Urinary bladder (tissue), 4 donors: ENCODE results near the gene SUFU. TPM values are rescaled to one million over a fixed set of nuclear protein-coding genes. Genes with fewer than 3 reads are reported as not detected.
A peak's percentile ranks its signal among the peaks of the same experiment; 100 is the strongest.

Source experiments
- DNase-seq: peaks from one replicate; pipeline ENCODE4 v3.0.0-alpha.2; 2015; ENCODE audit errors: extremely low spot score
- H3K27ac ChIP-seq: one replicate; pipeline ENCODE4 v1.5.1; 2013; ENCODE audit warnings: low read depth, mild to moderate bottlenecking, moderate library complexity
- H3K36me3 ChIP-seq: one replicate; pipeline ENCODE4 v1.6.1; 2013; ENCODE audit warnings: mild to moderate bottlenecking, moderate library complexity; ENCODE audit not compliant: insufficient read depth
- H3K4me1 ChIP-seq: one replicate; pipeline ENCODE4 v1.6.1; 2013; ENCODE audit warnings: mild to moderate bottlenecking, moderate library complexity; ENCODE audit not compliant: insufficient read depth
- H3K4me3 ChIP-seq: one replicate; pipeline ENCODE4 v1.5.1; 2013; ENCODE audit warnings: low read depth, low read length
- WGBS: extraction: QIAGEN DNeasy Blood & Tissue Kit; methylation state at CpG from one replicate; pipeline ENCODE4 v1.1.7; 2013; 5-methylcytosine and 5-hydroxymethylcytosine counted together
- polyA plus RNA-seq: library from polyadenylated mRNA; stranded (reverse); fragments of 200-250 nt; gene quantifications from one replicate; pipeline ENCODE4 v1.2.3, GENCODE V29; 2013
- total RNA-seq: library from RNA; depleted of rRNA; stranded (reverse); fragments of >200 nt; gene quantifications from one replicate; pipeline ENCODE4 v1.2.3, GENCODE V29; 2014
- donor health status: healthy with polysubstance abuse.
- donor health status: healthy.

Gene SUFU
- total and polyA plus RNA-seq, 2 donors = 8.1 to 11.2 TPM

- no peak for DNase-seq
- H3K36me3 ChIP-seq = no peaks in the 10 kb centered on the region
- WGBS = 69% methylated on average over 7 of the region's 7 CpGs
- H3K4me3 ChIP-seq = no peak overlapping the region
- peak overlapping the region; percentile 53 for H3K27ac ChIP-seq
- H3K4me1 ChIP-seq = no peaks in the 10 kb centered on the region
Observed at GRCh38 chr10:102669206-102670064, 165.7 kb downstream of the SUFU start.

DNA sequence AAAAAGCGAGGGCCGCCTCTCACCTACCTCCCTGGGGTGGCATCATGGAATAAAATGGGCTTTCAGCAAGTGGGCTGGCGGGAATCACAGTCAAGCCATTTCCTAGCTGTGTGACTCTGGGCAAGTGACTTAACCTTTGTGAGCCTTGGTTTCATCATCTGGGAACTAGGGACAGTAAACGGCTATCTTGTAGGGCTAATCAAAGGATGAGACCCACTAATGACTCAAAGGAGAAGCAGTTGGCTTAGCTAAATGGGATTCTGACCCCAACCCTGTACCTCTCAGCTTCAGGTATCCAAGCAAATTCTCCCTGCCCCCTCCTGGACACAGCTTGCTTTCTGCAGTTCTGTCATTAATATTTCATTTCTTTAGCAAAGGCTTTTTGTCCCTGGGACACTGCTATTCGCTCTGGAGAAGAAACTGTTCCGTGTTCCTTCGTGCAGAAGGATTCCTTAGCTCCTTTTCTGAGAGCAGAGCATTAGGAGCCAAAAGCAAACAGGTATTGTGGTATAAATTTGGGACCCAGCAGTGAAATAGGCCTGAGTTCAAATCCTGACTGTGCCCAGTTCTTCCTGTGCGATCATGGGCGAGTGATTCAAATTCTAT is 166.4 kb downstream of the SUFU start:
- Histone ChIP-seq H3K36me3 (no peaks in the 10 kb centered on the region), H3K4me3 (no peak overlapping the region), H3K27ac (peak overlapping the region; percentile 35), H3K4me1 (no peaks in the 10 kb centered on the region)
- 93% methylated on average over 9 of the region's 9 CpGs for WGBS
- no peak for DNase-seq

DNA sequence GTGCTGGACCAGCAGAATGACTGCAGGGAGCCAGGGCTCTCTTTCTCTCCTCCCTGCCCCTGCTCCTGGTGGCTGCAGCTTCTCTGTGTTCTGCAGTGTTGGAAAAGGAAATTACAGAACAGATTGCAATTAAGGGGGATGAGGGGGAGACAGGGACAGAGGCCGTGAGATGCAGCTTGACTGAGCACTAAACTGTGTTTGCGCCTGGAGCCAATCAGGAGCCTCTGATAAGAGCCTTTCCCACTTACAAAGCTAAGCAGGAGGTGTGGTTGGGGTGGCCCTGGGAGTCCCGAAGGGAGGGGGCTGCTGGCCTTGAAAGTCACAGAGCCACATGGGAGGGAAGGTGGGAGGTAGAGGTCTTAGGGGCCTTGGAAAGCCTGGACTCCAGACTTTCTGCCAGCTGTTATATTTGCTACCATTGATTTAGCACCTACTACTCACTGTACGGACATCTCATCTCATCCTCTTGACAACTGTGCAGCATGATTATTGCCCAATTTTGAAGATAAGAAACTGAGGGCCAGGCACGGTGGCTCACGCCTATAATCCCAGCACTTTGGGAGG is 167.2 kb downstream of the SUFU start:
- 77% methylated on average over 6 of the region's 6 CpGs for WGBS
- DNase-seq = no peak
- H3K36me3 ChIP-seq = no peaks in the 10 kb centered on the region
- H3K27ac ChIP-seq = no peak overlapping the region
- no peaks in the 10 kb centered on the region for H3K4me1 ChIP-seq
- H3K4me3 ChIP-seq = no peak overlapping the region

DNA sequence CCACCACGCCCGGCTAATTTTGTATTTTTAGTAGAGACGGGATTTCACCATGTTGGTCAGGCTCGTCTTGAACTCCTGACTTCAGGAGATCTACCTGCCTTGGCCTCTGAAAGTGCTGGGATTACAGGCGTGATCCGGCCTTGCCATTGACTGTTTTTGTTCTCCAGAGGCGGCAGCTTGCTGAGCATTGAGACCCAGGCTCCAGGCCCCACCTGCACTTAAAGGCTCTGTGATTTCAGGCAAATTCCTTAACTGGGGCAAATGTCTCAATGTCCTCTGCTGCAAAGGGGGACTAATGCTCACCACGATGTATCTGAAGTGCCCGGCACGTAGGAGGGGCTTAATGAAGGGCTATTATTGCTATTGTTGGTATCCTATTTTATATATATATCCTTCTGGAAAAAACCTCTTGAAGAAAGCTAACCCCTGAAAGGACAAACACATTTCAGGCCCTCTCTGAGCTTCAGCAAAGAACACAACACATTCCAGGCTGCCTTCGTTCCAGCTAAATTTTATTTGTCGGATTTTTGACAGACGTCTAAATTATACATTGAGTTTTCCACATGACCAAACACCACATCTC is 169.6 kb downstream of the SUFU start:
- H3K4me1 ChIP-seq = no peaks in the 10 kb centered on the region
- no peak overlapping the region for H3K4me3 ChIP-seq
- WGBS = 65% methylated on average over 13 of the region's 13 CpGs
- no peak overlapping the region for H3K27ac ChIP-seq
- no peaks in the 10 kb centered on the region for H3K36me3 ChIP-seq
- DNase-seq = no peak

GRCh38 chr10:102673819-102674511 is 170.2 kb downstream of the SUFU start:
- peak overlapping the region; percentile 1 for H3K4me3 ChIP-seq
- no peaks in the 10 kb centered on the region for H3K36me3 ChIP-seq
- DNase-seq = no peak
- peak overlapping the region; percentile 48 for H3K27ac ChIP-seq
- WGBS = 5% methylated on average over 19 of the region's 19 CpGs
- no peaks in the 10 kb centered on the region for H3K4me1 ChIP-seq

GRCh38 chr10:102674566-102674965 is 170.8 kb downstream of the SUFU start:
- Histone ChIP-seq H3K36me3 (no peaks in the 10 kb centered on the region), H3K4me3 (peak overlapping the region; percentile 1), H3K4me1 (no peaks in the 10 kb centered on the region), H3K27ac (peak overlapping the region; percentile 48)
- WGBS = 29% methylated on average over 2 of the region's 2 CpGs
- no peak for DNase-seq

DNA sequence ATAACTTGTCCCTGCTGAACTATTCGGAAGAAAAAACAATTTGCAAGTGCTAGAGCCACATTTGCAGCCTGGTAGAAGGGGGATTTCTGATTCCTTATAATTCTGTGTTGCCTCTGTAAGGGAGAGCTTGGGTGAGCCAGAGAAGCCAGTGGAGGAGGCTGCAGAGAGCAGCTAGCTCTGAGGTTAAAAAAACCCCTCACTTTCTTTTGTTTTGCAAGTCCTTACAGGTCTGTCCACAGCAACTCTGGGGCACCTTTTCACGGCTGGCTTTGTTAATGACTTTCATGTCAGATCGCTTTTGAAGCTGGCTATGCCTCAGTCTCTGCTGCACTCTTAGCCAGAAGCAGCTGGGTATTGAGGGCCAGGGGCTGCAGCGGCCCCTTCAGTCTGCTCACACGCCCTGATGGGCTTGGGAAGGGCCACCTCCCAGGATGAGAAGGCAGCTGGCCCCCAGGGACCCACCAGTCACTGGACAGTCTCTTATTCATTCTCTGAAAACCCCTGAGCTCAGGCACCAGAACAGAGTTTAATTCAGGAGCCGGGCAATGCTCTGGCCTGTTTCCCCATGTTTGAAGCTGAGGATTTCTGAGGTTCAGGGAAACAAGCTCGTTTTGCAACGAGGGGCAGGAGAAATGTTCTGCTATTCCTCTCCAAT is 171.4 kb downstream of the SUFU start:
- no peak for DNase-seq
- H3K4me1 ChIP-seq = no peaks in the 10 kb centered on the region
- 44% methylated on average over 8 of the region's 8 CpGs for WGBS
- no peaks in the 10 kb centered on the region for H3K36me3 ChIP-seq
- H3K4me3 ChIP-seq = no peak overlapping the region
- peak overlapping the region; percentile 24 for H3K27ac ChIP-seq

- Histone ChIP-seq H3K4me1 (no peaks in the 10 kb centered on the region), H3K4me3 (no peak overlapping the region), H3K36me3 (no peaks in the 10 kb centered on the region), H3K27ac (peak overlapping the region; percentile 30)
- DNase-seq = no peak
- 20% methylated on average over 16 of the region's 16 CpGs for WGBS
Observed at GRCh38 chr10:102675666-102676533, 172.1 kb downstream of the SUFU start.

DNA sequence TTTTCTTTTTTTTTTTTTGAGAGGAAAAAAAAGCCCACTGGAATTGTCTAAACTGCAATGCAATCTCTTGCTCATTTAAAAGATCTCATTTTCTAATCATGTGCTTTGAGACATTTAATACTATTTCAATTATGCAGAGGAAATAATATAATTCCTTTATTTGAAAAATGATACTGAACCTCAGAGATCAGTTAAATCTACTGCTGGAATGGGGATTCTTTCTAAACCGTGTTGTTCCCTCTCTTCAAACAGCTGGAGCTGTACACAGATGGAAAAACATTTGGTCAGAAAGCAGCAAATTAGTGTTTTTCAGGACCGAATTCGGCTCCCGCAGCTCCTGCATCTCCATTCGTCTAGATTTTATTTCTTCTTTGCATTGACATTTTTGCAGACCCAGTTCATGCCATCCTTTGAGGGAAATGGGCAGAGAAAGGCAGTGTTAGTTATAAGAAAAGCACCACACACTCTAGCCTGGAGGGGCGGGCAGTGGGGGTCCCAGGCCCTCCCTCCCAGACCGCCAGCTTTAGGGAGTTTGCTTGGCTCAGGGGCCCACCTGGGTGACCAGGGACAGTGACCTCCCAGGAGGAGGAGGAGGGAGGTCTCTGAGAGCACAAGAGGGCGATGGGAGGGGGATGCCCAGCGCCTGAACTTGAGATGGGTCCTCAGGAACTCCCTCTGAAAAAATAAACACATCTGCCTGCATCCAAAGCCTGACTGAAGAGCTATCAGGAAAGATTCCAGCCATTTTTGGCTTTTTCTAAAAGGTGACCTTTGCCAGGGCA is 173.0 kb downstream of the SUFU start:
- 56% methylated on average over 9 of the region's 9 CpGs for WGBS
- Histone ChIP-seq H3K36me3 (no peaks in the 10 kb centered on the region), H3K4me3 (no peak overlapping the region), H3K27ac (peak overlapping the region; percentile 60), H3K4me1 (no peaks in the 10 kb centered on the region)
- no peak for DNase-seq

- WGBS = 69% methylated on average over 9 of the region's 9 CpGs
- no peak for DNase-seq
- peak overlapping the region; percentile 16 for H3K27ac ChIP-seq
Observed at GRCh38 chr10:102677331-102678067, 173.7 kb downstream of the SUFU start.

GRCh38 chr10:102678068-102678400 is 174.3 kb downstream of the SUFU start:
- DNase-seq = no peak
- no peaks in the 10 kb centered on the region for H3K4me1 ChIP-seq
- H3K36me3 ChIP-seq = no peaks in the 10 kb centered on the region
- 73% methylated on average over 9 of the region's 9 CpGs for WGBS
- no peak overlapping the region for H3K4me3 ChIP-seq
- no peak overlapping the region for H3K27ac ChIP-seq

More at GRCh38 chr10:102677331-102678067, 173.7 kb downstream of the SUFU start:
- Histone ChIP-seq H3K36me3 (no peaks in the 10 kb centered on the region), H3K4me1 (no peaks in the 10 kb centered on the region), H3K4me3 (no peak overlapping the region)
